VCaP (cell line): ENCODE data around the gene ABAT.

Experiments
- H3K27ac ChIP-seq: fragments of 450-650 bp; 2 replicates; pipeline ENCODE4 v1.5.1; 2017
- TF ChIP-seq, protein P1 (sequence below): fragments of 450-650 bp; conservative IDR thresholded peaks from 2 replicates; pipeline ENCODE4 v1.5.1; 2017; ENCODE audit warnings: mild to moderate bottlenecking, moderate library complexity

The ABAT gene

DNA sequence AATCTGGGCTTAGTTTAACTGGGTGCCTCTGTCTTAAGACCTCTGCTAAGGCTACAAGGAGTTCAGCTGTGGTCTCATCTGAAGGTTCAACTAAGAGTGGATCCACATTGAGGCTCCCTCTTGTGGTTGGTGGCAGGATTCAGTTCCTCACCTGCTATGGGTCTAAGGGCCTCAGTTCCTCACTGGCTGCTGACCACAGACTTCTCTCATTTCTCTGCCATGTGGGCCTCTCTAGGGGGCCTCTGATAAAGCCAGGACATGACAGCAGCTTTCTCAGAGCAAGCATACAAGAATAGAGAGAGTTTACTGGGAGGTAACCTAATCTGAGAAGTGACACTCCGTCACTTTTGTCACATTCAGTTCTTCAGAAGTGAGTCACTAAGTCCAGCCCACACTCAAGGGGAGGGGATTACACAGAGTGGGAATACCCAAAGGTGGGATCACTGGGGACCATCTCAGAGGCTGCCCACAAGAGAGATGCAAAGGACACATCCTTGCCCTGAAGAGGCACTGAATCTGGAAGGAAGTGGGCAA lies 19.2 kb upstream of the ABAT start:
- TF ChIP-seq, protein P1, sequence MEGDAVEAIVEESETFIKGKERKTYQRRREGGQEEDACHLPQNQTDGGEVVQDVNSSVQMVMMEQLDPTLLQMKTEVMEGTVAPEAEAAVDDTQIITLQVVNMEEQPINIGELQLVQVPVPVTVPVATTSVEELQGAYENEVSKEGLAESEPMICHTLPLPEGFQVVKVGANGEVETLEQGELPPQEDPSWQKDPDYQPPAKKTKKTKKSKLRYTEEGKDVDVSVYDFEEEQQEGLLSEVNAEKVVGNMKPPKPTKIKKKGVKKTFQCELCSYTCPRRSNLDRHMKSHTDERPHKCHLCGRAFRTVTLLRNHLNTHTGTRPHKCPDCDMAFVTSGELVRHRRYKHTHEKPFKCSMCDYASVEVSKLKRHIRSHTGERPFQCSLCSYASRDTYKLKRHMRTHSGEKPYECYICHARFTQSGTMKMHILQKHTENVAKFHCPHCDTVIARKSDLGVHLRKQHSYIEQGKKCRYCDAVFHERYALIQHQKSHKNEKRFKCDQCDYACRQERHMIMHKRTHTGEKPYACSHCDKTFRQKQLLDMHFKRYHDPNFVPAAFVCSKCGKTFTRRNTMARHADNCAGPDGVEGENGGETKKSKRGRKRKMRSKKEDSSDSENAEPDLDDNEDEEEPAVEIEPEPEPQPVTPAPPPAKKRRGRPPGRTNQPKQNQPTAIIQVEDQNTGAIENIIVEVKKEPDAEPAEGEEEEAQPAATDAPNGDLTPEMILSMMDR, result peak; percentile 62

DNA sequence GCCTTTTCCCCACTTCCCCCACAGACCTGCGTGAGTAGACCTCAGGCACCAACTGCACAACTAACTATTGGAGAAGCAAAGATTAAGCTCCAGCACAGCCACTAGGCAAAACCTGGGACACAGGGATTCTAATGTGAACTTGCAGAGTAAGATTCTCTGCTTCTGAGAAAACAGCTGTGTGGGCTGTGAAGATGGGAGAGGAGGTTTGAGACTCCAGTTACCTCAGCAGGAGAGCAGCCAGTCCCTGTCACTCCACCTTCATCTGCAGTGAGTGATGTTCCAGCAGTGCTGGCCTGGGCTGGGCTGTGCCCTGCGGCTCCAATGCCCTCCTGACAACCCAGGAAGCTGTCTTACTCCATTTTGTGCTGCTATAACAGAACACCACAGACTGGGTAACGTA lies 18.0 kb upstream of the ABAT start:
- no peak overlapping the region for H3K27ac ChIP-seq
- TF ChIP-seq, protein P1, result no peak

More for the DNA sequence above, 19.2 kb upstream of the ABAT start:
- H3K27ac ChIP-seq, result no peak overlapping the region

DNA sequence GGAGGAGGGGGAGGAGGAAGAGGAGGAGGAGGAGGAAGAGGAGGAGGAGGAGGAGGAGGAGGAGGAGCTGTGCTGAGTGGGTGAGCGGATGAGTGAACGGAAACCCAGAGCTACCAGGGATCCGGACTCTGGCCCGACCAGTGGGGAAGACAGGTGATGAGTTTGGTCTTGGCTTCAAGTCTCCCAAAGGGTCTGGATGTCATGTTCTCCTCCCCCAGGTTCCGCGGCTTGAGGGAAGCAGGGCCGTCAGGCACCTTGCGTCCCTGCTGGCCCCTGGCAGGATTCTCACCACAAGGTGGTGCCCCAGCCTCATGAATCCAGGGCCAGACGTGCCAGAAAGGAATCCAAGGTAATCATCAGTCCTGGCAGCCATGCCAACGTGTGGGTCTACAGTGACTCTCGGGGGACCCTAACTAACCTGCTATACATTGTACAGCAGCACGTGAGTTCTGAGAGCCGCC lies 13.5 kb upstream of the ABAT start:
- H3K27ac ChIP-seq, result no peak overlapping the region
- TF ChIP-seq, protein P1, result peak; percentile 71

DNA sequence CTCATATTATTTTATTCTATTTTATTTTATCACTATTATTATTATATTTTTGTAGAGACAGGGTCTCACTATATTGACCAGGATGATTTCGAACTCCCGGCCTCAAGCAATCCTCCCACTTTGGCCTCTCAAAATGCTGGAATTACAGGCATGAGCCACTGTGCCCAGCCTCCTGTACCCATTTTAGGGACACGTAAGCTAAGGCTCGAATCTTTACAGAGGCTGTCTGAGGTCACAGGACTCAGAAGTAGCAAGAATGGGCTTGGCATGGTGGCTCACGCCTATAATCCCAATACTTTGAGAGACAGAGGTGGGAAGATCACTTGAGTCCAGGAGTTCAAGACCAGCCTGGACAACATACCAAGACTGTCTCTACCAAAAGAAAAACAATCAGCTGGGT lies 12.7 kb upstream of the ABAT start:
- H3K27ac ChIP-seq, result no peak overlapping the region
- TF ChIP-seq, protein P1, result no peak

DNA sequence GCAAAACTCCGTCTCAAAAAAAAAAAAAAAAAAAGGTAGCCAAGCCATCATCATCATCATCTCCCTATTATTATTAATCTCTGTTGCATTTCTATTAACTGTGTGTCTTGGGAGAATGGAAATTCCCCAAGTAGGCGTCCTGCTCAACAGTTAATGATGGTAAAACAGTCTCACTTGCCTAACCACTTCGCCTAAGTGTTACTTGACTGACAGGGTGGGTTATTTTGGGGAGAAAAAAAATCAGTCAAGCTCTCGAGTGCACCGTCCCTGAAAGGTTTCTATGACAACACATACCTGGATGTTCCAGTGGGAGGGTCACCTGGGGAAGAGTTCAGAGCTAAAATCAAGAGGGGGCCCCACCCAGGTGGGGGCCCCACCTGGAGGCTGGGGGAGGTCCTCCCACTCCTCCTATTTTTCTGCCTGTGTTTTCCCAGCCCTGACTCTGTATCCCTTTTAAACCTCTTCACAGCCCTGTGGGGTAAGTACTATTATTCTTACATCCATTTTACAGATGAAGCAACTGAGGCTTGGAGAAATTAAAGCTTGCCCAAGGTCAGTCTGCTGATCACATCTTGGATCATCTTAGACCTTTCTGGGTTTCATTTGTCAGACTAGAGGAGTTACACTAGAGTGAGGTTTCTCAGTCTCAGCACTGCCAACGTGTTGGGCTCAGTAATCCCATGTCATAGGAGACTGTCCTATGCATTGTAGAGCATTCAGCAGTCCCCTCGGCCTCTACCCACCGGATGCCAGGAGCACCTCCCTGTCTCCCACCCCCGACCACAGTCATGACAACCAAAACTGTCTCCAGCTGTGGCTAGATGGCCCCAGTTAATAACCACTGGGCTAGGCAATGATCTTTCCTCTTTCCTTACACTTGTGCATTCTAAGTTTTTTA lies 11.0 kb upstream of the ABAT start:
- TF ChIP-seq, protein P1, result no peak
- no peak overlapping the region for H3K27ac ChIP-seq

DNA sequence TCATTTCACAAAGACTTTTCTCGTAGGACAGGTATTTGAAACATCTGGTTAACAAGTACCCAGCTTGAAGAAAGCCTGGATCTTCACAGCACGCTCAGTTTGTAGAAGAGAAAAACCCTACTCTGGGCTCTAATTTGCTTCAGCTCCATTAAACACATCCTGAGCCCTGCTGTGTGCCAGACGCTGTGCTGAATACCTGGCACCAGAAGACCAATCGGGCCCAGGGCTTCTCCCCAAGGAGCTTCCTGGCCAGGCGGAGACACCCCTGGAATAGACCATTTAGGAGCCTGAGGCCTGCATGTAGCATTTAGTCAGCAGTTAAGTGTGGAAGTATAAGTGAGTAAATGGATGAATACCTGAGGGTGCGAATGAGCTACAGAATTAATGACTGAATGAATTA lies 8.9 kb upstream of the ABAT start:
- TF ChIP-seq, protein P1, result no peak
- no peak overlapping the region for H3K27ac ChIP-seq

DNA sequence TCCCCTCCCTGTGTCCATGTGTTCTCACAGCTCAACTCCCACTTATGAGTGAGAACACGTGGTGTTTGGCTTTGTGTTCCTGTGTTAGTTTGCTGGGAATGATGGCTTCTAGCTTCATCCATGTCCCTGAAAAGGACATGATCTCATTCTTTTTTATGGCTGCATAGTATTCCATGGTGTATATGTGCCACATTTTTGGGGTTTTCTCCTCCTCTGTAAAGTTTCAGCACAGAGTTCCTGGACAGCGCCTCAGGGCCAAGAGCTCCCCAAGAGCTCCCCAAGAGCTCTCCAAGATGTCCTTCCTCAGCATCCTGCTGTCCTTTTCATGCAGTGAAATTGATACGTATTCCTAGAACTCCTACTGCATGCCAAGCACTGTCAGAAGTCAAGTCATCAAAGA lies 6.9 kb upstream of the ABAT start:
- TF ChIP-seq, protein P1, result no peak
- no peak overlapping the region for H3K27ac ChIP-seq
